HCT116 (cell line): ENCODE measurements around the gene LRRC71. TPM values are rescaled to one million over a fixed set of nuclear protein-coding genes. Genes with fewer than 3 reads are reported as not detected.

Source experiments
- ATAC-seq: fragments of 200-7000 bp; cut with Tn5 transposase; 2 replicates; pipeline ENCODE4 v1.9.1; 2020; ENCODE audit warnings: mild to moderate bottlenecking, moderate library complexity
- BruUV-seq: library from RNA; stranded (reverse); fragments of 400-500 nt; replicated peaks from 2 replicates; lab custom pipeline; 2021; lab: Mats Ljungman, UMichigan
- CTCF ChIA-PET: fragments of 300-600 bp; sonication (Branson Sonifier 250); formaldehyde crosslinking; loops from one replicate; lab custom pipeline; 2021; ENCODE audit warnings: antibody characterized with exemption; lab: Charles Lee
- POLR2A ChIA-PET: fragments of 300-600, 350-600 bp; sonication (Branson Sonifier 250); formaldehyde crosslinking; loops from one replicate; lab custom pipeline; 2021; ENCODE audit warnings: antibody characterized with exemption; lab: Charles Lee
- RAD21 ChIA-PET, 2 experiments: fragments of 300-600 bp; sonication (Branson Sonifier 250); formaldehyde crosslinking; loops; one replicate each; lab custom pipeline; 2023; ENCODE audit warnings: low total read pairs in 2 of 2; ENCODE audit not compliant: uncharacterized antibody in 2 of 2, unreplicated experiment in 2 of 2, low non-redundant PET in 1 of 2; lab: Charles Lee
- DNase-seq: peaks from one replicate; pipeline ENCODE4 v3.0.0-alpha.2; 2010; ENCODE audit warnings: low read depth, low spot score
- H2AFZ ChIP-seq: fragments of 200-600 bp; shearing (Covaris generic), sonication (generic); 2 replicates; pipeline ENCODE4 v1.6.1; 2017; ENCODE audit warnings: low read depth, mixed run types, mixed read lengths, antibody characterized with exemption, low read length; ENCODE audit not compliant: poor library complexity, severe bottlenecking
- H3K27ac ChIP-seq: 2 replicates; pipeline ENCODE4 v1.5.1; 2012; ENCODE audit warnings: low read depth, low read length
- H3K27me3 ChIP-seq: fragments of 200-600 bp; sonication (generic); 2 replicates; pipeline ENCODE4 v1.6.1; 2016; ENCODE audit warnings: mixed run types, low read length, mixed read lengths; ENCODE audit not compliant: insufficient read depth
- H3K36me3 ChIP-seq, 2 experiments: fragments of 200-500 bp in 1 of 2; fragments of 200-600 bp in 1 of 2; sonication (Bioruptor generic) in 1 of 2; sonication (generic) in 1 of 2; 2 replicates each; pipeline versions ENCODE4 v1.5.1 to v1.6.1; 2014 to 2016; ENCODE audit warnings: low read length in 2 of 2, inconsistent platforms in 1 of 2, mixed read lengths in 1 of 2, mixed run types in 1 of 2; ENCODE audit not compliant: insufficient read depth in 2 of 2, control insufficient read depth in 1 of 2
- H3K4me1 ChIP-seq, 2 experiments: fragments of 200-600 bp in 1 of 2; sonication (generic) in 1 of 2; 2 replicates each; pipeline versions ENCODE4 v1.5.1 to v1.6.1; 2012 to 2017; ENCODE audit warnings: low read length in 2 of 2, inconsistent platforms in 1 of 2, mild to moderate bottlenecking in 1 of 2, mixed read lengths in 1 of 2, mixed run types in 1 of 2, moderate library complexity in 1 of 2; ENCODE audit not compliant: insufficient read depth in 2 of 2, control insufficient read depth in 1 of 2
- H3K4me2 ChIP-seq: fragments of 200-600 bp; sonication (generic); 2 replicates; pipeline ENCODE4 v1.6.1; 2017; ENCODE audit warnings: mixed run types, low read length, mixed read lengths
- H3K4me3 ChIP-seq, 2 experiments: fragments of 200-600 bp in 1 of 2; sonication (generic) in 1 of 2; replicated peaks in 1 of 2; 2 replicates each; pipeline ENCODE4 v1.5.1; 2011 to 2016; ENCODE audit warnings: low read length in 2 of 2, control low read depth in 1 of 2, low read depth in 1 of 2, mild to moderate bottlenecking in 1 of 2, mixed read lengths in 1 of 2, mixed run types in 1 of 2
- H3K79me2 ChIP-seq: fragments of 200-600 bp; sonication (generic); 2 replicates; pipeline ENCODE4 v1.6.1; 2017; ENCODE audit warnings: mild to moderate bottlenecking, mixed run types, low read length, moderate library complexity, mixed read lengths; ENCODE audit not compliant: insufficient read depth
- H3K9ac ChIP-seq: fragments of 200-600 bp; sonication (generic); 2 replicates; pipeline ENCODE4 v1.6.1; 2016; ENCODE audit warnings: low read length, mixed read lengths
- H3K9me2 ChIP-seq: fragments of 200-600 bp; sonication (generic), shearing (Covaris generic); 2 replicates; pipeline ENCODE4 v1.6.1; 2017; ENCODE audit warnings: mixed run types, mild to moderate bottlenecking, moderate library complexity; ENCODE audit not compliant: insufficient read depth
- H3K9me3 ChIP-seq, 2 experiments: fragments of 200-500 bp in 1 of 2; fragments of 200-600 bp in 1 of 2; sonication (Bioruptor generic) in 1 of 2; sonication (generic) in 1 of 2; 2 replicates each; pipeline ENCODE4 v1.6.1; 2014 to 2017; ENCODE audit warnings: low read length in 2 of 2, mixed read lengths in 2 of 2, inconsistent platforms in 1 of 2, low read depth in 1 of 2, mild to moderate bottlenecking in 1 of 2, mixed run types in 1 of 2, moderate library complexity in 1 of 2; ENCODE audit not compliant: control insufficient read depth in 1 of 2, insufficient read depth in 1 of 2
- H4K20me1 ChIP-seq: fragments of 200-600 bp; sonication (generic), shearing (Covaris generic); 2 replicates; pipeline ENCODE4 v1.6.1; 2017; ENCODE audit warnings: mixed run types, mild to moderate bottlenecking, moderate library complexity; ENCODE audit not compliant: insufficient read depth
- ATF3 ChIP-seq: IDR thresholded peaks from 2 replicates; pipeline ENCODE4 v1.6.1; 2012
- EGR1 ChIP-seq: IDR thresholded peaks from 2 replicates; pipeline ENCODE4 v1.6.1; 2012; ENCODE audit warnings: low read depth
- ELF1 ChIP-seq: IDR thresholded peaks from 2 replicates; pipeline ENCODE4 v1.6.1; 2012; ENCODE audit warnings: low read depth, borderline replicate concordance
- EZH2phosphoT487 ChIP-seq: fragments of 200-600 bp; IDR thresholded peaks from 2 replicates; pipeline ENCODE4 v1.6.1; 2018; ENCODE audit warnings: antibody characterized with exemption, borderline replicate concordance
- FOSL1 ChIP-seq: IDR thresholded peaks from 2 replicates; pipeline ENCODE4 v1.6.1; 2012; ENCODE audit warnings: low read depth
- POLR2A ChIP-seq: IDR thresholded peaks from 2 replicates; pipeline ENCODE4 v1.7.0; 2011; ENCODE audit warnings: borderline replicate concordance; ENCODE audit not compliant: insufficient read depth, insufficient read length; ENCODE audit errors: extremely low read depth
- POLR2AphosphoS5 ChIP-seq: IDR thresholded peaks from 2 replicates; pipeline ENCODE4 v1.6.1; 2011; ENCODE audit warnings: mild to moderate bottlenecking, low read depth, low read length, moderate library complexity
- RAD21 ChIP-seq: IDR thresholded peaks from 2 replicates; pipeline ENCODE4 v1.6.1; 2012; ENCODE audit warnings: low read depth, mild to moderate bottlenecking
- SP1 ChIP-seq: IDR thresholded peaks from 2 replicates; pipeline ENCODE4 v1.6.1; 2012; ENCODE audit warnings: low read depth
- SRF ChIP-seq: IDR thresholded peaks from 2 replicates; pipeline ENCODE4 v1.6.1; 2012; ENCODE audit warnings: low read depth
- YY1 ChIP-seq: IDR thresholded peaks from 2 replicates; pipeline ENCODE4 v1.6.1; 2011; ENCODE audit warnings: low read length, low read depth, moderate library complexity, mild to moderate bottlenecking; ENCODE audit not compliant: insufficient replicate concordance; ENCODE audit errors: extremely low read depth
- intact Hi-C: fragments of 100-400 bp; cut with micrococcal nuclease; formaldehyde crosslinking; loops from 2 replicates; pipeline ENCODE4 v1.10.0; 2022
- total RNA-seq: library from RNA; stranded (reverse); gene quantifications from one replicate; pipeline ENCODE4 v1.2.1, GENCODE V29; 2021; ENCODE audit not compliant: unreplicated experiment
- TF ChIP-seq, protein P1 (sequence below): IDR thresholded peaks from 2 replicates; pipeline ENCODE4 v1.6.1; 2011; ENCODE audit warnings: mild to moderate bottlenecking, low read length, moderate library complexity; ENCODE audit not compliant: insufficient replicate concordance; ENCODE audit errors: extremely low read depth
- TF ChIP-seq, protein P2 (sequence below): IDR thresholded peaks from 2 replicates; pipeline ENCODE4 v1.6.1; 2012
- TF ChIP-seq, protein P3 (sequence below): IDR thresholded peaks from 2 replicates; pipeline ENCODE4 v1.6.1; 2012; ENCODE audit warnings: low read depth

Gene LRRC71
- total RNA-seq, 1 experiment from 2014 or later = not detected

GRCh38 chr1:156898161-156898566 is 22.3 kb upstream of the LRRC71 start:
- ChIA-PET CTCF (interaction anchor here (1.2 to 2.3 kb wide), 2 partner anchors 30 to 209 kb away, joined by 4 to 11 read pairs; no protein-coding TSS in a partner anchor), POLR2A (no interaction called here), RAD21 (no interaction called here)
- TF ChIP-seq YY1 = no peak
- TF ChIP-seq POLR2AphosphoS5 = no peak
- no peak for TF ChIP-seq EGR1
- TF ChIP-seq, protein P1, sequence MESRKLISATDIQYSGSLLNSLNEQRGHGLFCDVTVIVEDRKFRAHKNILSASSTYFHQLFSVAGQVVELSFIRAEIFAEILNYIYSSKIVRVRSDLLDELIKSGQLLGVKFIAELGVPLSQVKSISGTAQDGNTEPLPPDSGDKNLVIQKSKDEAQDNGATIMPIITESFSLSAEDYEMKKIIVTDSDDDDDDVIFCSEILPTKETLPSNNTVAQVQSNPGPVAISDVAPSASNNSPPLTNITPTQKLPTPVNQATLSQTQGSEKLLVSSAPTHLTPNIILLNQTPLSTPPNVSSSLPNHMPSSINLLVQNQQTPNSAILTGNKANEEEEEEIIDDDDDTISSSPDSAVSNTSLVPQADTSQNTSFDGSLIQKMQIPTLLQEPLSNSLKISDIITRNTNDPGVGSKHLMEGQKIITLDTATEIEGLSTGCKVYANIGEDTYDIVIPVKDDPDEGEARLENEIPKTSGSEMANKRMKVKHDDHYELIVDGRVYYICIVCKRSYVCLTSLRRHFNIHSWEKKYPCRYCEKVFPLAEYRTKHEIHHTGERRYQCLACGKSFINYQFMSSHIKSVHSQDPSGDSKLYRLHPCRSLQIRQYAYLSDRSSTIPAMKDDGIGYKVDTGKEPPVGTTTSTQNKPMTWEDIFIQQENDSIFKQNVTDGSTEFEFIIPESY = no peak
- no peak for TF ChIP-seq RAD21
- no peak for TF ChIP-seq ATF3
- TF ChIP-seq, protein P2, sequence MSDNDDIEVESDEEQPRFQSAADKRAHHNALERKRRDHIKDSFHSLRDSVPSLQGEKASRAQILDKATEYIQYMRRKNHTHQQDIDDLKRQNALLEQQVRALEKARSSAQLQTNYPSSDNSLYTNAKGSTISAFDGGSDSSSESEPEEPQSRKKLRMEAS = no peak
- TF ChIP-seq FOSL1 = no peak
- TF ChIP-seq EZH2phosphoT487 = no peak
- TF ChIP-seq ELF1 = no peak
- TF ChIP-seq, protein P3, sequence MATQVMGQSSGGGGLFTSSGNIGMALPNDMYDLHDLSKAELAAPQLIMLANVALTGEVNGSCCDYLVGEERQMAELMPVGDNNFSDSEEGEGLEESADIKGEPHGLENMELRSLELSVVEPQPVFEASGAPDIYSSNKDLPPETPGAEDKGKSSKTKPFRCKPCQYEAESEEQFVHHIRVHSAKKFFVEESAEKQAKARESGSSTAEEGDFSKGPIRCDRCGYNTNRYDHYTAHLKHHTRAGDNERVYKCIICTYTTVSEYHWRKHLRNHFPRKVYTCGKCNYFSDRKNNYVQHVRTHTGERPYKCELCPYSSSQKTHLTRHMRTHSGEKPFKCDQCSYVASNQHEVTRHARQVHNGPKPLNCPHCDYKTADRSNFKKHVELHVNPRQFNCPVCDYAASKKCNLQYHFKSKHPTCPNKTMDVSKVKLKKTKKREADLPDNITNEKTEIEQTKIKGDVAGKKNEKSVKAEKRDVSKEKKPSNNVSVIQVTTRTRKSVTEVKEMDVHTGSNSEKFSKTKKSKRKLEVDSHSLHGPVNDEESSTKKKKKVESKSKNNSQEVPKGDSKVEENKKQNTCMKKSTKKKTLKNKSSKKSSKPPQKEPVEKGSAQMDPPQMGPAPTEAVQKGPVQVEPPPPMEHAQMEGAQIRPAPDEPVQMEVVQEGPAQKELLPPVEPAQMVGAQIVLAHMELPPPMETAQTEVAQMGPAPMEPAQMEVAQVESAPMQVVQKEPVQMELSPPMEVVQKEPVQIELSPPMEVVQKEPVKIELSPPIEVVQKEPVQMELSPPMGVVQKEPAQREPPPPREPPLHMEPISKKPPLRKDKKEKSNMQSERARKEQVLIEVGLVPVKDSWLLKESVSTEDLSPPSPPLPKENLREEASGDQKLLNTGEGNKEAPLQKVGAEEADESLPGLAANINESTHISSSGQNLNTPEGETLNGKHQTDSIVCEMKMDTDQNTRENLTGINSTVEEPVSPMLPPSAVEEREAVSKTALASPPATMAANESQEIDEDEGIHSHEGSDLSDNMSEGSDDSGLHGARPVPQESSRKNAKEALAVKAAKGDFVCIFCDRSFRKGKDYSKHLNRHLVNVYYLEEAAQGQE = no peak
- no peak for TF ChIP-seq SP1
- no peak for TF ChIP-seq SRF
- no peak for TF ChIP-seq POLR2A
- H3K36me3 ChIP-seq = no peaks in the 10 kb centered on the region
- intact Hi-C loops = no loop called here
- peak overlapping the region; percentile 65 for H3K9ac ChIP-seq
- H3K27ac ChIP-seq = peak overlapping the region; percentile 88; the same call in 1 of the 2 replicates
- no TSS peak for BruUV-seq
- no peak for ATAC-seq
- H3K4me1 ChIP-seq = peaks cover 32 to 50% of the 10 kb centered on the region in 2 experiments
- H3K4me3 ChIP-seq = peak overlapping the region in 1 of 2 experiments; percentile 48; a peak in 2 of 4 replicates
- H2AFZ ChIP-seq = no peak overlapping the region
- H4K20me1 ChIP-seq = no peaks in the 10 kb centered on the region
- no peaks in the 10 kb centered on the region for H3K9me2 ChIP-seq
- no peak for DNase-seq
- H3K4me2 ChIP-seq = peak overlapping the region; percentile 83
- H3K79me2 ChIP-seq = no peaks in the 10 kb centered on the region
- no peaks in the 10 kb centered on the region for H3K9me3 ChIP-seq
- no peaks in the 10 kb centered on the region for H3K27me3 ChIP-seq
